ENCODE measurements around the gene TMA16.

- no peak for TF ChIP-seq SUZ12 (IDR thresholded peaks at IDR 0.05)
- TF ChIP-seq FOXA1 (IDR thresholded peaks at IDR 0.05): no peak
- no peak for TF ChIP-seq ARNT (IDR thresholded peaks at IDR 0.05)
- no peak for TF ChIP-seq SP1 (IDR thresholded peaks at IDR 0.05)
- TF ChIP-seq FOXM1 (IDR thresholded peaks at IDR 0.05; ENCODE audit: borderline replicate concordance): no peak
- no peak for TF ChIP-seq L3MBTL2 (conservative IDR thresholded peaks at IDR 0.05)
- no peak for TF ChIP-seq LEF1 (IDR thresholded peaks at IDR 0.05; ENCODE audit: borderline replicate concordance)
- no peak for TF ChIP-seq FOXK2 (IDR thresholded peaks at IDR 0.05)
- TF ChIP-seq, protein P1, sequence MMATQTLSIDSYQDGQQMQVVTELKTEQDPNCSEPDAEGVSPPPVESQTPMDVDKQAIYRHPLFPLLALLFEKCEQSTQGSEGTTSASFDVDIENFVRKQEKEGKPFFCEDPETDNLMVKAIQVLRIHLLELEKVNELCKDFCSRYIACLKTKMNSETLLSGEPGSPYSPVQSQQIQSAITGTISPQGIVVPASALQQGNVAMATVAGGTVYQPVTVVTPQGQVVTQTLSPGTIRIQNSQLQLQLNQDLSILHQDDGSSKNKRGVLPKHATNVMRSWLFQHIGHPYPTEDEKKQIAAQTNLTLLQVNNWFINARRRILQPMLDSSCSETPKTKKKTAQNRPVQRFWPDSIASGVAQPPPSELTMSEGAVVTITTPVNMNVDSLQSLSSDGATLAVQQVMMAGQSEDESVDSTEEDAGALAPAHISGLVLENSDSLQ (IDR thresholded peaks at IDR 0.05): no peak
Observed at GRCh38 chr4:163535657-163536056, 41.2 kb downstream of the TMA16 start.
